B cell (primary cell): Measurements from ENCODE around the gene HLCS. TPM values are rescaled to one million over a fixed set of nuclear protein-coding genes. Genes with fewer than 3 reads are reported as not detected.

Source experiments
- ATAC-seq: fragments of 200-7000 bp; cut with Tn5 transposase; one replicate; pipeline ENCODE4 v1.10.0; 2021; ENCODE audit warnings: low read depth, mild to moderate bottlenecking, moderate number of reproducible peaks, moderate library complexity
- CTCF ChIA-PET: fragments of 350-600 bp; sonication (Branson Sonifier 250); formaldehyde crosslinking; loops from one replicate; lab custom pipeline; 2021; ENCODE audit warnings: antibody characterized with exemption, inconsistent platforms; lab: Charles Lee
- POLR2A ChIA-PET: fragments of 350-600 bp; sonication (Branson Sonifier 250); formaldehyde crosslinking; loops from one replicate; lab custom pipeline; 2021; ENCODE audit warnings: antibody characterized with exemption; lab: Charles Lee
- DNase-seq: peaks from one replicate; pipeline ENCODE4 v3.0.0; 2013
- H2AFZ ChIP-seq: 2 replicates; pipeline ENCODE4 v1.6.1; 2012; ENCODE audit warnings: mild to moderate bottlenecking, low read depth, low read length; ENCODE audit not compliant: insufficient read depth, poor library complexity, severe bottlenecking
- H3K27ac ChIP-seq, 2 donors: 1 replicate in 1 of 2; 2 replicates in 1 of 2; pipeline ENCODE4 v1.5.1; 2012 to 2013; ENCODE audit warnings: low read length in 2 of 2, mild to moderate bottlenecking in 2 of 2, moderate library complexity in 1 of 2
- H3K27me3 ChIP-seq, 4 experiments: fragments of 200-600 bp in 1 of 4; sonication (generic) in 1 of 4; replicated peaks in 1 of 4; 1 replicate in 2 of 4; 2 replicates in 2 of 4; pipeline versions ENCODE4 v1.6.1 to v1.7.0; 2013 to 2016; ENCODE audit warnings: low read length in 3 of 4, mild to moderate bottlenecking in 2 of 4, mixed read lengths in 1 of 4, moderate library complexity in 1 of 4; ENCODE audit not compliant: insufficient read depth in 4 of 4, control insufficient read depth in 3 of 4; ENCODE audit errors: control extremely low read depth in 1 of 4
- H3K36me3 ChIP-seq, 2 experiments: replicated peaks in 1 of 2; 1 replicate in 1 of 2; 2 replicates in 1 of 2; pipeline versions ENCODE4 v1.6.1 to v1.7.1; 2013; ENCODE audit warnings: low read length in 1 of 2; ENCODE audit not compliant: insufficient read depth in 2 of 2, control insufficient read depth in 1 of 2; ENCODE audit errors: control extremely low read depth in 1 of 2, extremely low read depth in 1 of 2
- H3K4me1 ChIP-seq, 2 donors: fragments of 200-600 bp in 1 of 2; sonication (generic) in 1 of 2; 1 replicate in 1 of 2; 2 replicates in 1 of 2; pipeline versions ENCODE4 v1.5.1 to v1.6.1; 2013 to 2017; ENCODE audit warnings: low read length in 2 of 2; ENCODE audit not compliant: control insufficient read depth in 2 of 2, insufficient read depth in 2 of 2
- H3K4me2 ChIP-seq: replicated peaks from 2 replicates; pipeline ENCODE3; 2012; ENCODE audit warnings: mild to moderate bottlenecking, low read depth, low read length; ENCODE audit not compliant: poor library complexity, severe bottlenecking
- H3K4me3 ChIP-seq, 5 experiments: fragments of 200-600 bp in 1 of 5; sonication (generic) in 1 of 5; 1 replicate in 3 of 5; 2 replicates in 2 of 5; pipeline versions ENCODE4 v1.5.1 to v1.7.0; 2011 to 2016; ENCODE audit warnings: low read length in 4 of 5, mild to moderate bottlenecking in 4 of 5, low read depth in 2 of 5, control low read depth in 1 of 5, moderate library complexity in 1 of 5; ENCODE audit not compliant: insufficient read depth in 1 of 5; ENCODE audit errors: control extremely low read depth in 1 of 5, extremely low read depth in 1 of 5
- H3K79me2 ChIP-seq: fragments of 200-600 bp; sonication (generic); one replicate; pipeline ENCODE4 v1.6.0; 2016; ENCODE audit warnings: low read length; ENCODE audit not compliant: control insufficient read depth, insufficient read depth
- H3K9ac ChIP-seq: fragments of 200-600 bp; sonication (generic); 2 replicates; pipeline ENCODE4 v1.6.1; 2017; ENCODE audit warnings: mild to moderate bottlenecking, low read length, moderate library complexity
- H3K9me3 ChIP-seq, 3 donors: one replicate each; pipeline versions ENCODE4 v1.6.1 to v1.7.1; 2013; ENCODE audit warnings: low read length in 2 of 3; ENCODE audit not compliant: control insufficient read depth in 2 of 3, insufficient read depth in 1 of 3; ENCODE audit errors: control extremely low read depth in 1 of 3
- H4K20me1 ChIP-seq: 2 replicates; pipeline ENCODE4 v1.6.0; 2012; ENCODE audit warnings: mild to moderate bottlenecking, low read length; ENCODE audit not compliant: insufficient read depth, control insufficient read depth, poor library complexity, severe bottlenecking
- H3K27ac Mint-ChIP-seq: one replicate; pipeline ENCODE4 v1.8.0; 2021; ENCODE audit warnings: mixed read lengths
- H3K27me3 Mint-ChIP-seq: one replicate; pipeline ENCODE4 v1.8.0; 2021; ENCODE audit warnings: mixed read lengths
- H3K4me1 Mint-ChIP-seq: one replicate; pipeline ENCODE4 v1.8.0; 2021; ENCODE audit warnings: mixed read lengths
- H3K4me3 Mint-ChIP-seq: one replicate; pipeline ENCODE4 v1.8.0; 2021; ENCODE audit warnings: mixed read lengths
- H3K9me3 Mint-ChIP-seq: one replicate; pipeline ENCODE4 v1.8.0; 2022; ENCODE audit warnings: mixed read lengths; ENCODE audit not compliant: insufficient read depth
- EZH2 ChIP-seq: IDR thresholded peaks from 2 replicates; pipeline ENCODE4 v1.6.1; 2012; ENCODE audit warnings: borderline replicate concordance, low read depth, mild to moderate bottlenecking, moderate library complexity, low read length; ENCODE audit not compliant: insufficient read depth, poor library complexity, severe bottlenecking
- WGBS: methylation state at CpG from one replicate; pipeline ENCODE4 v1.1.5; 2013; ENCODE audit warnings: missing lambda C conversion rate; ENCODE audit not compliant: insufficient coverage; 5-methylcytosine and 5-hydroxymethylcytosine counted together
- intact Hi-C: fragments of 100-400 bp; cut with micrococcal nuclease; formaldehyde crosslinking; loops from one replicate; pipeline ENCODE4 v1.10.0; 2022
- polyA plus RNA-seq: library from polyadenylated mRNA; depleted of rRNA; stranded (reverse); fragments of >200 nt; gene quantifications from 2 replicates; pipeline ENCODE4 v1.2.3, GENCODE V29; 2012
- total RNA-seq, 2 donors: library from RNA; stranded (reverse); fragments of 120-200 nt in 1 of 2; gene quantifications; 1 replicate in 1 of 2; 2 replicates in 1 of 2; pipeline versions ENCODE4 v1.2.3 to v1.2.4, GENCODE V29; 2013 to 2022
- TF ChIP-seq, protein P1 (sequence below): fragments of 200-600 bp; IDR thresholded peaks from one replicate; pipeline ENCODE4 v1.8.0; 2022; ENCODE audit warnings: antibody characterized with exemption, mild to moderate bottlenecking

HLCS gene
- total and polyA plus RNA-seq, 2 donors (not counting 1 experiment from before 2014, with no cell fraction given): 4.4 to 14.7 TPM

DNA sequence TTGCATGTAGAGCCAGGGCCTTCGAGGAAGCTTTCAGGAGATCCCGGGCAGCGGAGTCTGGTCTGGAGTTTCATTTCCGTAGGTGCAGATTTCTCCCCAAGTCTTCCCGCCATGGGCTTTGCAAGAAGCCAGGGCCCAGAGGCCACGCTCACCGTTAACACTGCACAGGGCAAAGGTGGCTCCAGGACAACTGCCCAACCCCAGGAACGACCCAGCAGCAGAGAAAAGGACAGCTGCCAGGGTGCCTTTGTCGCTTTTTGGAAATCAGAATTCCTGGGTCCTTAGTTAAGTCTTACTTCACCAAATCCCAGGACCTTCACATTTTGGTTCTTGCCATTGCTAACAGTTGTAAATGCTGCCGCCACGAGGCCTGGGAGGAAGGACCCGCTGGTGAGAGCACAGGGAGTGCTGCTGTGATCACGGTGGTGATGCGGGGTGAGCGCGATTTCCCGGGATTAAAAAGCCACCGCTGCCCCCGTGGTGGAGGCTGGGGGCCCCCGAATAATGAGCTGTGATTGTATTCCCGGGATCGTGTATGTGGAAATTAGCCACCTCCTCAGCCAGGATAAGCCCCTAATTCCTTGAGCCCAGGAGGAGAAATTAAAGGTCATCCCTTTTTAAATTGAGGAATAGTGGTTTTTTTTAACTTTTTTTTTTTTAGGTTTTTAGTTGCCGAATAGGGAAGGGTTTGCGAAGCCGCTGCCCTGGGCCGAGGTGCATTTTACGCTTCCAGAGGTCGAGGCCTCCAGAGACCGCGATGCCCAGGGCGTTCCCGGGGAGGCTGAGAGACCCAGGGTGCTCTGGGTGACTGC lies 259.3 kb downstream of the HLCS start:
- Histone ChIP-seq H2AFZ (no peak overlapping the region), H3K4me2 (no peak overlapping the region), H4K20me1 (no peaks in the 10 kb centered on the region), H3K4me3 (no peak overlapping the region), H3K4me1 (peaks cover 9 to 17% of the 10 kb centered on the region in 2 donors), H3K36me3 (no peaks in the 10 kb centered on the region), H3K9me3 (peaks cover 0 to 6% (median 0%) of the 10 kb centered on the region in 3 donors), H3K27ac (no peak overlapping the region), H3K27me3 (peaks cover 0 to 88% (median 50%) of the 10 kb centered on the region in 4 experiments), H3K79me2 (no peaks in the 10 kb centered on the region), H3K9ac (no peak overlapping the region)
- Mint-ChIP-seq H3K27me3 (peaks cover 73% of the 10 kb centered on the region), H3K4me1 (peaks cover 21% of the 10 kb centered on the region), H3K4me3 (no peak overlapping the region), H3K9me3 (no peaks in the 10 kb centered on the region), H3K27ac (no peak overlapping the region)
- TF ChIP-seq, protein P1, sequence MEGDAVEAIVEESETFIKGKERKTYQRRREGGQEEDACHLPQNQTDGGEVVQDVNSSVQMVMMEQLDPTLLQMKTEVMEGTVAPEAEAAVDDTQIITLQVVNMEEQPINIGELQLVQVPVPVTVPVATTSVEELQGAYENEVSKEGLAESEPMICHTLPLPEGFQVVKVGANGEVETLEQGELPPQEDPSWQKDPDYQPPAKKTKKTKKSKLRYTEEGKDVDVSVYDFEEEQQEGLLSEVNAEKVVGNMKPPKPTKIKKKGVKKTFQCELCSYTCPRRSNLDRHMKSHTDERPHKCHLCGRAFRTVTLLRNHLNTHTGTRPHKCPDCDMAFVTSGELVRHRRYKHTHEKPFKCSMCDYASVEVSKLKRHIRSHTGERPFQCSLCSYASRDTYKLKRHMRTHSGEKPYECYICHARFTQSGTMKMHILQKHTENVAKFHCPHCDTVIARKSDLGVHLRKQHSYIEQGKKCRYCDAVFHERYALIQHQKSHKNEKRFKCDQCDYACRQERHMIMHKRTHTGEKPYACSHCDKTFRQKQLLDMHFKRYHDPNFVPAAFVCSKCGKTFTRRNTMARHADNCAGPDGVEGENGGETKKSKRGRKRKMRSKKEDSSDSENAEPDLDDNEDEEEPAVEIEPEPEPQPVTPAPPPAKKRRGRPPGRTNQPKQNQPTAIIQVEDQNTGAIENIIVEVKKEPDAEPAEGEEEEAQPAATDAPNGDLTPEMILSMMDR: no peak
- no peak for TF ChIP-seq EZH2
- POLR2A ChIA-PET: no interaction called here
- CTCF ChIA-PET: no interaction called here
- intact Hi-C loops: no loop called here
- WGBS: 13% methylated on average over 31 of the region's 32 CpGs
- DNase-seq (no peak), ATAC-seq (no peak)

DNA sequence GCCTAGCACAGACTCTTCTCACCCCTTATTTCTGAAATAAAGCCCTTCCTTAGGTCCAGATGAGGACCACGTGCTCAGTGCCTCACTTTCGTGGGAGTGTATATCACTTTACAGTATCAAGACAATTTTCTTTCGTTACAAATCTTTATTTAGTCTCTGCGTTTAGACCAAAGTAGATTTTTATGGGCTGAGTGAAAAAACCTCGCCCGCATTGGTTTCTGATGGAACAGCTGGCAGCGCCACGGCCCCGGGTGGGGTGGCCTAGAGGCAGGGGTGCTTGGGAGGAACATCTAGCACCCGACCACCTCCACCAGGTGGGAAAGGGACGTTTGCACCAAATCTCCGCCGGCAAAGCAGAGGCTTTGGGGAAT lies 260.0 kb downstream of the HLCS start:
- H3K27me3 ChIP-seq: peaks cover 0 to 95% (median 53%) of the 10 kb centered on the region in 4 experiments
- DNase-seq: no peak
- no peaks in the 10 kb centered on the region for H4K20me1 ChIP-seq
- Mint-ChIP-seq H3K4me1 (peaks cover 24% of the 10 kb centered on the region), H3K9me3 (no peaks in the 10 kb centered on the region), H3K27ac (no peak overlapping the region), H3K4me3 (no peak overlapping the region), H3K27me3 (peaks cover 73% of the 10 kb centered on the region)
- H3K4me2 ChIP-seq: no peak overlapping the region
- ChIA-PET POLR2A (no interaction called here), CTCF (no interaction called here)
- 5% methylated on average over 4 of the region's 13 CpGs for WGBS
- H3K9me3 ChIP-seq: peaks cover 0 to 9% (median 0%) of the 10 kb centered on the region in 3 donors
- H3K36me3 ChIP-seq: no peaks in the 10 kb centered on the region
- H3K79me2 ChIP-seq: no peaks in the 10 kb centered on the region
- no peak overlapping the region for H3K9ac ChIP-seq
- ATAC-seq: no peak
- H3K27ac ChIP-seq: no peak overlapping the region
- no peak overlapping the region for H2AFZ ChIP-seq
- intact Hi-C loops: no loop called here
- H3K4me3 ChIP-seq: no peak overlapping the region
- peaks cover 9 to 20% of the 10 kb centered on the region in 2 donors for H3K4me1 ChIP-seq
- no peak for TF ChIP-seq EZH2
- TF ChIP-seq, protein P1: no peak
